Measurements from ENCODE around the gene DARS1.
"Not testable (repeated sequence)": the region's sequence is repeated elsewhere in the genome, so short reads cannot be mapped to it uniquely, and the experiment has no call there.

The DARS1 gene

GRCh38 chr2:135905679-135906078, 79.7 kb downstream of the DARS1 start:
- Histone ChIP-seq H3K4me3 (ENCODE audit: low read length) (no peak overlapping the region), H3K9ac (ENCODE audit: low read depth, low read length) (no peak overlapping the region), H3K9me3 (ENCODE audit: insufficient read depth, low read depth, low read length) (no peaks in the 10 kb centered on the region), H3K4me1 (ENCODE audit: insufficient read depth, low read length) (peaks cover 4% of the 10 kb centered on the region; the same call in 1 of the 2 replicates), H3K36me3 (ENCODE audit: insufficient read depth, low read length) (peaks cover 55% of the 10 kb centered on the region), H3K27me3 (ENCODE audit: insufficient read depth, low read length) (no peaks in the 10 kb centered on the region), H3K27ac (ENCODE audit: low read depth, low read length) (no peak overlapping the region)

GRCh38 chr2:135904341-135904989, 81.0 kb downstream of the DARS1 start:
- Histone ChIP-seq H3K36me3 (ENCODE audit: insufficient read depth, low read length) (peaks cover 43% of the 10 kb centered on the region), H3K9me3 (ENCODE audit: insufficient read depth, low read depth, low read length) (no peaks in the 10 kb centered on the region), H3K4me1 (ENCODE audit: insufficient read depth, low read length) (peaks cover 4% of the 10 kb centered on the region; the same call in 1 of the 2 replicates), H3K27ac (ENCODE audit: low read depth, low read length) (no peak overlapping the region), H3K9ac (ENCODE audit: low read depth, low read length) (no peak overlapping the region), H3K4me3 (ENCODE audit: low read length) (no peak overlapping the region), H3K27me3 (ENCODE audit: insufficient read depth, low read length) (no peaks in the 10 kb centered on the region)
- 93% methylated on average over 4 of the region's 4 CpGs for WGBS

- Histone ChIP-seq H3K9me3 (ENCODE audit: insufficient read depth, low read depth, low read length) (no peaks in the 10 kb centered on the region), H3K27ac (ENCODE audit: low read depth, low read length) (no peak overlapping the region), H3K4me1 (ENCODE audit: insufficient read depth, low read length) (peaks cover 4% of the 10 kb centered on the region; the same call in 1 of the 2 replicates), H3K4me3 (ENCODE audit: low read length) (no peak overlapping the region), H3K9ac (ENCODE audit: low read depth, low read length) (no peak overlapping the region), H3K36me3 (ENCODE audit: insufficient read depth, low read length) (peaks cover 35% of the 10 kb centered on the region), H3K27me3 (ENCODE audit: insufficient read depth, low read length) (no peaks in the 10 kb centered on the region)
- WGBS, result 89% methylated on average over 3 of the region's 3 CpGs
Measured at GRCh38 chr2:135903650-135904049, 81.8 kb downstream of the DARS1 start.

- 85% methylated on average over 2 of the region's 4 CpGs for WGBS
- H3K4me3 ChIP-seq (ENCODE audit: low read length), result no peak overlapping the region
- no peaks in the 10 kb centered on the region for H3K9me3 ChIP-seq (ENCODE audit: insufficient read depth, low read depth, low read length)
- H3K27me3 ChIP-seq (ENCODE audit: insufficient read depth, low read length), result no peaks in the 10 kb centered on the region
- 0 out of 2 replicates have a peak, but pooled peaks cover under 1% of the 10 kb centered on the region for H3K36me3 ChIP-seq (ENCODE audit: insufficient read depth, low read length)
- no peak overlapping the region for H3K9ac ChIP-seq (ENCODE audit: low read depth, low read length)
- peaks cover 4% of the 10 kb centered on the region; the same call in 1 of the 2 replicates for H3K4me1 ChIP-seq (ENCODE audit: insufficient read depth, low read length)
- no peak overlapping the region for H3K27ac ChIP-seq (ENCODE audit: low read depth, low read length)
Measured at GRCh38 chr2:135899567-135899966, 85.9 kb downstream of the DARS1 start.

DNA sequence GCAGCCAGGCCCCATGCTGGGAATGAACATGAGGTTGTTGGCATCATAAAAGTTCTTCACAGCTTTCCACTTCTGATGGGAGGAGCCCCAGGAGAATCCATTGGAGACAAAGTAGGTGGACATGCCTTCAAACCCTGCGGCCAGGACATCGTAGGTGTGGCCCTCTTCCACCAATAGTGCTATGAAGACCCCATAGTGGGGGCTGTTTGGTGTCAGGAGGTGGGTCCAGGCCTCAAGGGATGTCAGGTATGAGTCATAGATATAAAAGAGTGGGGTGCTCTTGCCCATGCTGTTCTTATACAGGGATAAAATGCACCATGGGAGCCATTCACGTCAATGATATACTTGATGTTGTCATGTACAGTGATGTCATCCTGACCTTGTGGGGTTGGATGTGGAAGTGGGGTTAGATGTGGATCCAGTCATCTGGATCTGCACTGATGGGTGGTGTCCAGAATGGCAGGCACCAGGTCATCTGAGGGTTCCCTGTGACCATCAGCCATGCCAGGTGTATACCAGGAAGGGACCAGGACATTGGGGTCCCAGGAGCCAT, 87.1 kb downstream of the DARS1 start:
- Histone ChIP-seq H3K36me3 (ENCODE audit: insufficient read depth, low read length) (no peaks in the 10 kb centered on the region), H3K27me3 (ENCODE audit: insufficient read depth, low read length) (no peaks in the 10 kb centered on the region), H3K4me3 (ENCODE audit: low read length) (no peak overlapping the region), H3K27ac (ENCODE audit: low read depth, low read length) (no peak overlapping the region), H3K9ac (ENCODE audit: low read depth, low read length) (no peak overlapping the region), H3K4me1 (ENCODE audit: insufficient read depth, low read length) (no peaks in the 10 kb centered on the region), H3K9me3 (ENCODE audit: insufficient read depth, low read depth, low read length) (no peaks in the 10 kb centered on the region)
- WGBS, result over 99% methylated on average over 3 of the region's 3 CpGs

DNA sequence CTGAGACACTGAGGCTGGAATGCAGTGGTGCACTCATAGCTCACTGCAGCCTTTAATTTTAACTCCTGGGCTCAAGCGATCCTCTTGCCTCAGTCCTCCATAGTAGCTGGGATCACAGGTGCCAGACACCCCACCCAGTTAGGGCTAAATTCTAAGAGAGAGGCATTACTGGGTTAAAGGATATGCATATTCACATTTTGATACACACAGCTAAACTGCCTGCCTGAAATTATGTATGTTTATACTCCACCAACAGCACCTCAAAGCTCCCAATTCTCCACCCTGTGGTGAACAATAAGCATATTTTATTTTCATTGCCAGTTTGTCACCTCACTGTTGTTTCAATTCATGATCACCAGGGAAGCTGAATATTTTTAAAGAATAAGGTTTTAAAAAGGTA, 90.5 kb downstream of the DARS1 start:
- H3K27ac ChIP-seq (ENCODE audit: low read depth, low read length), result no peak overlapping the region
- WGBS, result 81% methylated on average over 1 of the region's 1 CpG
- H3K9me3 ChIP-seq (ENCODE audit: insufficient read depth, low read depth, low read length), result no peaks in the 10 kb centered on the region
- peaks cover 6% of the 10 kb centered on the region; the same call in 1 of the 2 replicates for H3K4me1 ChIP-seq (ENCODE audit: insufficient read depth, low read length)
- no peak overlapping the region for H3K9ac ChIP-seq (ENCODE audit: low read depth, low read length)
- H3K36me3 ChIP-seq (ENCODE audit: insufficient read depth, low read length), result no peaks in the 10 kb centered on the region
- no peaks in the 10 kb centered on the region for H3K27me3 ChIP-seq (ENCODE audit: insufficient read depth, low read length)
- H3K4me3 ChIP-seq (ENCODE audit: low read length), result no peak overlapping the region

DNA sequence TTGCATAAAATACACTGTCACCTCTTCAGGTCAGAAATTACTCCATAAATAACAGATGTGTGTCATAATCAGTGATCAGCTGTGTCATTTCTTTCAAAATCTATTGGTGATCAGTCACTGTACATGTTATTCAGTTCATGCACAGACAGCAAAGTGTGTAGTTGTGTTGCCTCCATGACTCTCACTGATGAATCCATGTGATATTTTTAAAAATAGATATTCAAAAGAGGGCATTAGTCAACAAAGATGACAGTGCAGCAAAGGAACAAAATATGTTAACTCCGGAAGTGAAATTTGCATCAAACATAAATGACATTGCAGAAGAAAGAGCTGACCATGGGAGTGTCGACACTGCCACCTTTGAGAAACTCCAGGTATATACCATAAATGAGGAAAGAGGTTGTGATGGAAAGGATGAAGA, 92.0 kb downstream of the DARS1 start:
- Histone ChIP-seq H3K4me1 (ENCODE audit: insufficient read depth, low read length) (peaks cover 6% of the 10 kb centered on the region; the same call in 1 of the 2 replicates), H3K9me3 (ENCODE audit: insufficient read depth, low read depth, low read length) (no peaks in the 10 kb centered on the region), H3K36me3 (ENCODE audit: insufficient read depth, low read length) (no peaks in the 10 kb centered on the region), H3K4me3 (ENCODE audit: low read length) (no peak overlapping the region), H3K9ac (ENCODE audit: low read depth, low read length) (no peak overlapping the region), H3K27ac (ENCODE audit: low read depth, low read length) (no peak overlapping the region), H3K27me3 (ENCODE audit: insufficient read depth, low read length) (no peaks in the 10 kb centered on the region)
- WGBS, result 96% methylated on average over 2 of the region's 2 CpGs

DNA sequence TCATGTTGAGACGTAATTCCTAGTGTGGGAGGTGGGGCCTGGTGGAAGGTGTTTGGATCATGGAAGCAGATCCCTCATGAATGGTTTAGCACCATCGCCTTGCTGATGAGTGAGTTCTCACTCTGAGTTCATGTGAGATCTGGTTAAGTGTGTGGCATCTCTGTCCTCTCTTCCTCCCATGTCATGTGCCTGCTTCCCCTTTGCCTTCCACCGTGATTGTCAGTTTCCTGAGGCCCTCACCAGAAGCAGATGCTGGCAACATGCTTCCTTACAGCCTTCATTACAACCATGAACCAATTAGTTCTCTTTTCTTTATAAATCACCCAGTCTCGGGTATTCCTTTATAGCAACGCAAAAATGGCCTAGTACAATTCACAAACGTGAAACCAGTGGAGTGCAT, 94.6 kb downstream of the DARS1 start:
- WGBS, result 71% methylated on average over 6 of the region's 6 CpGs
- no peak overlapping the region for H3K9ac ChIP-seq (ENCODE audit: low read depth, low read length)
- H3K27me3 ChIP-seq (ENCODE audit: insufficient read depth, low read length), result no peaks in the 10 kb centered on the region
- no peak overlapping the region; the same call in 1 of the 2 replicates for H3K27ac ChIP-seq (ENCODE audit: low read depth, low read length)
- no peaks in the 10 kb centered on the region; the same call in 1 of the 2 replicates for H3K9me3 ChIP-seq (ENCODE audit: insufficient read depth, low read depth, low read length)
- no peak overlapping the region for H3K4me3 ChIP-seq (ENCODE audit: low read length)
- H3K36me3 ChIP-seq (ENCODE audit: insufficient read depth, low read length), result no peaks in the 10 kb centered on the region
- peaks cover 6% of the 10 kb centered on the region; the same call in 1 of the 2 replicates for H3K4me1 ChIP-seq (ENCODE audit: insufficient read depth, low read length)

DNA sequence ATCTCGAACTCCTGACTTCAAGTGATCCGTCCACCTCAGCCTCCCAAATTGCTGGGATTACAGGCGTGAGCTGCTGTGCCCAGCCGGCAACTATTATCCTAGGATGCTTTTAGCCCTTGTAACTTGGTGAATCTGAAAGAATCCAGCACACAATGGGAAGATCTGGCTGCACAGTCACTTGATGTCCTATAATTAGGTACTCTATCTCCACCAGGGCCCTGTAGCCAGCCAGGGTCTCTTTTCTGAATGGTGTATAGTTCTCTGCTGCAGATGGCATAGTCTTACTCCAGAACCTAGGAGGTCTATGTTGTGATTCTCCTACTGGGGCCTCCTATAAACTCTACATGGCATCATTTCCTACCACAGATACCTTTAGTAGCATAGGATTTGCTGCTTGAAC, 95.3 kb downstream of the DARS1 start:
- Histone ChIP-seq H3K9me3 (ENCODE audit: insufficient read depth, low read depth, low read length) (no peaks in the 10 kb centered on the region; the same call in 1 of the 2 replicates), H3K27me3 (ENCODE audit: insufficient read depth, low read length) (no peaks in the 10 kb centered on the region), H3K4me1 (ENCODE audit: insufficient read depth, low read length) (peaks cover 6% of the 10 kb centered on the region; the same call in 1 of the 2 replicates), H3K4me3 (ENCODE audit: low read length) (no peak overlapping the region), H3K9ac (ENCODE audit: low read depth, low read length) (no peak overlapping the region), H3K27ac (ENCODE audit: low read depth, low read length) (no peak overlapping the region), H3K36me3 (ENCODE audit: insufficient read depth, low read length) (no peaks in the 10 kb centered on the region)
- 97% methylated on average over 4 of the region's 4 CpGs for WGBS

GRCh38 chr2:135888587-135888986, 96.8 kb downstream of the DARS1 start:
- 92% methylated on average over 5 of the region's 5 CpGs for WGBS
- H3K4me1 ChIP-seq (ENCODE audit: insufficient read depth, low read length); H3K9me3 ChIP-seq (ENCODE audit: insufficient read depth, low read depth, low read length); H3K27me3 ChIP-seq (ENCODE audit: insufficient read depth, low read length); H3K36me3 ChIP-seq (ENCODE audit: insufficient read depth, low read length); H3K4me3 ChIP-seq (ENCODE audit: low read length); H3K27ac ChIP-seq (ENCODE audit: low read depth, low read length); H3K9ac ChIP-seq (ENCODE audit: low read depth, low read length): not testable (repeated sequence)

- Histone ChIP-seq H3K36me3 (ENCODE audit: insufficient read depth, low read length) (no peaks in the 10 kb centered on the region), H3K9ac (ENCODE audit: low read depth, low read length) (no peak overlapping the region), H3K4me1 (ENCODE audit: insufficient read depth, low read length) (0 out of 2 replicates have a peak, but pooled peaks cover 3% of the 10 kb centered on the region), H3K27ac (ENCODE audit: low read depth, low read length) (no peak overlapping the region), H3K4me3 (ENCODE audit: low read length) (no peak overlapping the region), H3K27me3 (ENCODE audit: insufficient read depth, low read length) (no peaks in the 10 kb centered on the region), H3K9me3 (ENCODE audit: insufficient read depth, low read depth, low read length) (no peaks in the 10 kb centered on the region; the same call in 1 of the 2 replicates)
- 90% methylated on average over 4 of the region's 4 CpGs for WGBS
Measured at GRCh38 chr2:135885709-135886108, 99.7 kb downstream of the DARS1 start.

All from HUES64 (cell line).